GM19240 (cell line): ENCODE measurements around the gene PSG1.
"Not testable (repeated sequence)": the region's sequence is repeated elsewhere in the genome, so short reads cannot be mapped to it uniquely, and the experiment has no call there.

ENCODE experiments used
- DNase-seq: peaks from one replicate; pipeline ENCODE4 v3.0.0; 2011; ENCODE audit warnings: low spot score; ENCODE audit not compliant: insufficient read length

PSG1 gene

DNA sequence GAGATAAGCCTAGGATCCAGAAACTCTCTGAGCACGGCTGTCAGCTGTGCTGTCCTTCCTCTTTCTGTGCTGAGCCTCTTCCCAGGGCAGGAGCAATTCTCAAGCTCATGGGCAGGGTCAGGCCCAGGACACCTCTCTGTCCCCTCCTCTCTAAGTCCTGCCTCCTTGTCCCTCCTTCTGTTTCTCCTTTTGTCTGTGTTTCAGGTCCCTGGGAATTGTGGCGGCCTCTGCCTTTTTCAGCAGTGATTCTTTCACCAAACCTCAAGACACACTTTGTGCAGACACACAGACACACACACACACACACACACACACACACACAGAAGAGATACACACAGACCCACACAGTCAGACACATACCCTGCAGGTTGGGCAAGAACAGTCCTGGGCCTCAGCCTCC lies at the start of gene PSG1:
PSG1 (minus strand) TSS at position 101 of the 400 bp plus-strand sequence. CDS start 132 bp downstream, outside the sequence.
- no peak for DNase-seq

DNA sequence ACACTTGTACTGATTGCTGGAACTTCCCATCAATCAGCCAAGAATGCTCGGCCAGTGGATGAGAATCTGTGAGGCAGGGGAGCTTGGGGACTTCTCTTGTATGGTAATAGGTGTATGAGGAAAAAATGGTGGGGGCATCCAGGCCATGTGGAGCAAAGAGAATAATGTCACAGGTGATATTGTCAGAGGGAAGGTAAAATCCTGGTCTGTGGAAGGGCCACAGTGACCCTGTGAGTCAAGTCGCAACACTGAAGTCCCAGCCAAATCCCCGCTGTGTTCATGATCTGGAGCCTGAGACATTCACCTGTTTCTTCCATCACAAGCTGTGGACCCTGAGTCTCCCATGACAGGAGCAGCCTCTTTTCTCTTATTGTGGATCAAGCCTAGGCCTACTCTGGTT lies 49.4 kb upstream of the PSG1 start:
- DNase-seq, result no peak

DNA sequence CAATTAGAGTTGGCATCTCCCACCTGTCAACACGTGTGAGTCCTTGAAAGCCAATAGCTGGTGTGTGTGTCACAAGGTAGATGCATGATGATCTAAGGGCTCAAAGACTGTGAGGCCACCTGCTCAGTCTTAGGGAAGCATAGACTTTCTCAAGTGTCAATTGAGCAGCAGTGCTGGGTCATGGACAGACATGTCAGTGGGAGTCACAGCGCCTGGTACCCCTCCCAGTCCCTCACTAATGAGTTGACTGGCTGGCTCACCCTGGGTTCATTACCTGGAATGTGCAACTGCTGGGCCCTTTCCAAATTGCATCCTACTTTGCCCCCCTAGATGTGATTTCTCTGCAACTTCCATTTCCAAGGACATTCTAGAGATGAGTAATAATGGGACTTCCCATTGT lies 47.3 kb upstream of the PSG1 start:
- no peak for DNase-seq

DNA sequence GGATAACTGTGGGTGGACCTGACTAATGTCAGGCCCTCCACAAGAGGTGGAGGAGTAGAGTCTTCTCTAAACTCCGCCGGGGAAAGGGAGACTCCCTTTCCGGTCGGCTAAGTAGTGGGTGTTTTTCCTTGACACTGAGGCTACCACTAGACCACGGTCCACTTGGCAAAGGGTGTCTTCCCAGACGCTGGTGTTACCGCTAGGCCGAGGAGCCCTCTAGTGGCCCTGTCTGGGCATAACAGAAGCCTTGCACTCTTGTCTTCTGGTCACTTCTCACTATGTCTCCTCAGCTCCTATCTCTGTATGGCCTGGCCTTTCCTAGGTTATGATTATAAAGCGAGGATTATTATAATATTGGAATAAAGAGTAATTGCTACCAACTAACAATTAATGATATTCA lies 43.6 kb upstream of the PSG1 start:
- DNase-seq, result not testable (repeated sequence)

DNA sequence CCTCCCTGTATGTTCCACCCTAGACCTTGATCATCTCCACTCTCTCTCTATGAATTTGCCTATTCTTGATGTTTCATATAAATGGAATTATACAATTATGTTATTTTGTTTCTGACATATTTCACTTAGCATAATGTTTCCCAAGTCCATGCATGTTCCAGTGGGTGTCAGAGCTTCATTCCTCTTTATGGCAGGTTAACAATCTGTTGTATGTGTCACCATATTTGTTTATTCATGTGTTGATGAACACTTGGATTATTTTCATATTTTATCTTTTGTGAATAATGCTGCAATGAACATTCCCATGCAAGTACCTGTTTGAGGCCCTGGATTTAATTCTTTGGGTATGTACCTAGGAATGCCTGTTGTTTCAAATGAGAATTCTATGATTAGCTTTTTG lies 41.5 kb upstream of the PSG1 start:
- not testable (repeated sequence) for DNase-seq

DNA sequence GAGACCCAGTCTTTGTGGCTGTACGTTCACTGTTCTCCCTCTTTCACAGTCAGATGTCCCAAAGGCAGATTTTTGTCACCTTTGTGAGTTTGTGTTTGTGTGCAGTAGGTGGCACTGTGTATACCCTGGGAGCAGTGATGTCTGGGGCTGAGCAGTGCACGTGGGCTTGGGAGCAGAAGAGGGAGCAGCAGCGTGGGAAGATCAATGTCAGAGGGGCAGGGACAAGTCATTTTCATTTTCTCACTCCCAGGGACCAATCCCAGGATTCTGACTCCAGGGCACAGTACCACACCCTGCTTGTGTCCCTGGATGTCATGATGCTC lies 40.2 kb upstream of the PSG1 start:
- DNase-seq, result no peak

DNA sequence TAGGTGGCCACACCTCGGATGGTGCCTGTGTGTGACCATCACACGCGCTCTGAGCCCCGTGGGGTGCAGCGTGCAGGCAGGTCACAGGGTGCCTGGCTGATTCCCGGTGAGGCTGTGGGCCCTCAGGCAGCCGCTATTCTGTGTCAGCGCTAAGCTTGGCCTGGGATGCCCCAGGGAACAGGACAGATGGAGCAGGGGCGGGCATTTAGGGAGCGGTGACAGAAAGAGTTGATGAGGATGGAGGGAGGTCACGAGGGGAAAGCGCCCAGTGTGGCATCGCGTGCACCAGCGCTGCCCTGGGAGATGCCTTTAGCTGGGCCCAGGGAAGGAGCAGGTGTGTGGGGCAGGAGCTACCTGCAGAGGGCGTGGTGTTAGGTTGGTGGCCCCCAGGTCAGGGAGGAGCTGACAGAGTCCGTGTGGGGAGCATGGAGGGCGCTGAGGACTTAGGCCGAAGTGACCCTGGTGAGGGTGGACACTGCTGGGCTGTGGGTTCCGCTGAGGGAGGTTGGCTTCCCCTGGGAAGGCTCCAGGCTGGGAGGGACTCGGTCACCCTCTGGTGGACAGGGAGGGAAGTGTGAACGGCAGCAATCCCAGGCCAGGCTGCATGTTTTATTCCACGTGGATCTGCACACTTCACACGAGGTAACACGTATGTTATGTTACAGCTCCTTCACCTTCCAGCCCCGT lies 39.7 kb upstream of the PSG1 start:
- not testable (repeated sequence) for DNase-seq

DNA sequence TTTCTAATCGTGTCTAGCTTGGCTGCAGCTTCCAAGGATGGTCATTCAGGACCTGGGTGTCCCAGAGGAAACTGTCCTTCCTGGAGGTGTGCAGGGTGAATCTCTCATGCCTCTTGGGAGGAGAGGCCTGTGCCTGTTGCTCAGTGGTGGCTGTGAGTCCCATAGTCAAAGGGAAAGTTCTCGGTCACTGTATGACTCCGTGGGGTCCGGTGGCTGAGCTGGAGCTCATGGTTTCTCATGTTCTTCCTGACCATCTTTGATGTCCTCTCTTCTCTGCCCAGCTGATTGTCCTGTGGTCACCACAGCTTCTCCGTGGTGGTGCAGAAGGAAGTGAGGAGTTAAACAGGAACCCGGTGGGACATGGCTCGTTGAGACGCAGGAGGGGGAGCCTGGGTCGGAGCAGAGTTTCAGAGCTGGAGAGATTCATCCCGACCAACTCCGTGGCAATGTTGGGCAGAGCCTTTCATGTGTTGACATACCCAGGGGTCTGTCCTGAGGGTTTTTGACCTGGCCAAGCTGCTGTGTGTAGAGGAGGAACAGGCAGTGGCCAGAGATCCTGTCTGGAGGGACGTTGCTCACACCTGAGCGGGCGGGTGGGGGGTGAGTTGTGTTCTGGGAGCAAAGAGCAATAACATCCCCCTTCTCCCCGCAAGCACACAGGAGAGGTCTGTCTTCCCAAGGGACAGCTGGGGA lies 39.0 kb upstream of the PSG1 start:
- not testable (repeated sequence) for DNase-seq

DNA sequence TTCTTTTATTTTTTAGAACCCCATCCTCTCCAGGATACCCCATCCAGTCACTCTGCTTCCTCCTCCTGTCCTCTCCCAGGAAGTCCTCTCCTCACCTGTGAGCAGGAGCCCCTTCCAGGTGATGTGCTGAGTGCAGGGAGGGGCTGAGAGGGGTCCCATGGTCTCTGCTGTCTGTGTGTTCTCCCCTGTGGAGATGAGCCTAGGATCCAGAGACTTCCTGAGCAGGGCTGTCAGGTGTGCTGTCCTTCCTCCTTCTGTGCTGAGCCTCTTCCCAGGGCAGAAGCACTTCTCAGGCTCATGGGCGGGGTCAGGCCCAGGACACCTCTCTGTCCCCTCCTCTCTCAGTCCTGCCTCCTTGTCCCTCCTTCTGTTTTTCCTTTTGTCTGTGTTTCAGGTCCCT lies 38.1 kb upstream of the PSG1 start, which contains the start of gene PSG6:
PSG6 (minus strand) TSS at position 261 of the 400 bp plus-strand sequence; CDS start at position 159, 102 bp downstream.
- not testable (repeated sequence) for DNase-seq

DNA sequence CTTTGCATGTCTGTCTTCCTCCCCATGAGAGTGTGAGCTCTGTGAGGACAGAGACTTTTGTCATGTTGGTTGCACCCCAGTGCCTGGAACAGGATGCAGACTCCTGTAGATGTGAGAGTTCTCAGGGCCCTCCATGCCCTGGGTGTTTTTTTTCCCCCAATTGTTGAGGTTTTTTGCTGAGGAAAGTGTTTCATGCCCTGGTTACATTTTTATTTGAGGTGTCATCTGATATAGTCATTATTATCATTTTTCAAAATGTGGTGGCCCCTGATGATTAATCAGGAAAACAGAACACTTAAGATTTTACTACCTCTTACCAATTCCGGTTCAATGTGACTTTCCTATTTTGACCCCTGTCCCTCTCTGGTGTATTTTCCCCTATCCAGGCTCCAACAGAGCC lies 37.4 kb upstream of the PSG1 start:
- not testable (repeated sequence) for DNase-seq

DNA sequence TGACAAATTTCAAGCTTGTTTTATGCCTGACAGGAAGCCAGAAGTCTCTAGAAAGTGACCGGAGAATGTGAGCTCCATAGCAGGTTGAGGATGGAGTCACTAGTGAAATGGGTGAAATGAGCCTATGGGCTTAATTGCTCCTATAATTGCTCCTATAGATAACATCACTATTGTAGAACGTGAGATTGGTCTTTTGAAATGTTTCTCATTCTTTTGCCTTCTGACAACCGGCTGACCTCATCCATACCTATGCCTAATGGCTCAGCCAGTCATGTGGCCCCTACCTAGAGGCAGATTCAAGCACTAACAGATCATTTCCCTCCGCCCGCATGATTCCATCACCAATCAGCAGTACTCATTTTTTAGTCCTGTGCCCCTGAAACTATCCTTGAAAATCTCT lies 34.0 kb upstream of the PSG1 start:
- DNase-seq, result not testable (repeated sequence)

DNA sequence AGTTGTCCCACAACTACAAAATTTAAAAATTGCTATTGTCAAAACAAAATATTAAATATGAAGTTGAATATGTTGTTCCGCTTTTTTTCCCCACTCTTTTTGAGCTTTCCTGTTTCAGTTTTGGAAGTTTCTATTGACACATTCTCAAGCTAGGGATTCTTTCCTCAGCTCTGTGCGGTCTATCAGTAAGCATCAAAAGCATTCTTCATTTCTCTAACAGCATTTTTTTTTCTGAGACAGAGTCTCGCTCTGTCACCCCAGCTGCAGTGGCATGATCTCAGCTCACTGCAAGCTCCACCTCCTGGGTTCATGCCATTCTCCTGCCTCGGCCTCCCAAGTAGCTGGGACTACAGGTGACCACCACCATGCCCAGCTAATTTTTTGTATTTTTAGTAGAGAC lies 33.4 kb upstream of the PSG1 start:
- DNase-seq, result not testable (repeated sequence)

DNA sequence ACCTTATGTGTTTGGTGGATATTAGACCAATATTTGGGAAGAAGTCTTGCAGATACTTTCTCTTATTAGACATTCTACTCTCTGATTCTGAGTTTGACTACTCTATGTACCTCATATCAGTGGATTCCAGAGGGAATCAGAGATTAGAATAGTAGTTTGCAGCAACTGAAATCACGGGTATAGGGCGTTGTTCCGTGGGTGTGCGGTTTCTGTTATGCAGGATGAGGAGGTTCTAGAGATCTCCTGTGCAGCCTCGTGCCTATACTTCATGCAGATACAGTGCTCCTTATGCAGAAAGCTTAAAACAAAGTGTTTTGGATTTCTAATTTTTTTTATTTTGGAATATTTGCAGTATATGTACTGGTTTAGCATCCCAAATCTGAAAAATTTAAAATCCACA lies 32.2 kb upstream of the PSG1 start:
- DNase-seq, result not testable (repeated sequence)

DNA sequence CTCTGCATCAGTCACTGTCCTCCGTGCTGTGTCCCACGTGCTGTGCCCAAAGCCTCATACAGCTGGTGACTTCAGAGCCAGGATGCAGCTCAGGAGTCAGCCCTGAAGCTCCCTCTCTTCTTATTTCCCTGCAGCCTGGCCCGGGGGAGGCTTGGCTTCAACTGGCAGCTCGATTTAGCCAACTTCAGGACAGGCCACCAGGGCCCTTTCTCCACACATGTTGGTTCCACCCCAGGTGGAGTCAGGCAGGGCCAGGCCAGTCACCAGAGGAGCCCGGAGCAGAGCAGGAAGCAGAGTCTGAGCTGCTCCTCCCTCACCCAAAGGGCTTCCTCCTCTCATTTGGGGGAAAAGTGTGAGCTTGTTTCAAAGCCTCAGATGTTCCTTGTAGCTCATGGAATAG lies 26.6 kb upstream of the PSG1 start:
- not testable (repeated sequence) for DNase-seq

DNA sequence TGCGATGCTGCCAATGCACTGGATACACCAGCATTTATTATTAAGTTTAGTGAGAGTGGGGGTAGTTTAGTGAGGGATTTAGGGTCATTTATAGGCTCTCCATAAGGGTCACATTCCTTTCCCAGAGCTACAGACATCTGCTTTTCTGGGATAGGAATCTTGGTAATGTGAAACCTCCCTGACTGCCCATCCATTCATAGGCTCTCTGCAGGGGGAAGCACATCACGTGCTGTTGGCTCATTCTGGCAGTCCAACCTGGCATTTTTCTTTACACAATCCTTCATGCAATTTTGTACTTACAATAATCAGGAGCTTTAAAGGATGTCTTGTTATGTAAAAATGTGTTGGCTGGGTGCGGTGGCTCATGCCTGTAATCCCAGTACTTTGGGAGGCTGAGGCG lies 21.0 kb upstream of the PSG1 start:
- DNase-seq, result not testable (repeated sequence)

DNA sequence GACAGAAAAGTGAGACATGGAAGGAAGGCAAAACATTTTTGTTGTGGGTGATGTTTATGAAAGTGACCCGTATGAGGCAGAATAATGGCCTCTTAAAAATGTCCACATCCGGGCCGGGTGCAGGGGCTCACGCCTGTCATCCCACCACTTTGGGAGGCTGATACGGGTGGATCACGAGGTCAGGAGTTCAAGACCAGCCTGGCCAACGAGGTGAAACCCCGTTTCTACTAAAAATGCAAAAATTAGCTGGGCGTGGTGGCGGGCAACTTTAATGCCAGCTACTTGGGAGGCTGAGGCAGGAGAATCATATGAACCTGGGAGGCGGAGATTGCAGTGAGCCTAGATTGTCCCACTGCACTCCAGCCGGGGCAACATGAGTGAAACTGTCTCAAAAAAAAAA lies 20.2 kb upstream of the PSG1 start:
- not testable (repeated sequence) for DNase-seq

DNA sequence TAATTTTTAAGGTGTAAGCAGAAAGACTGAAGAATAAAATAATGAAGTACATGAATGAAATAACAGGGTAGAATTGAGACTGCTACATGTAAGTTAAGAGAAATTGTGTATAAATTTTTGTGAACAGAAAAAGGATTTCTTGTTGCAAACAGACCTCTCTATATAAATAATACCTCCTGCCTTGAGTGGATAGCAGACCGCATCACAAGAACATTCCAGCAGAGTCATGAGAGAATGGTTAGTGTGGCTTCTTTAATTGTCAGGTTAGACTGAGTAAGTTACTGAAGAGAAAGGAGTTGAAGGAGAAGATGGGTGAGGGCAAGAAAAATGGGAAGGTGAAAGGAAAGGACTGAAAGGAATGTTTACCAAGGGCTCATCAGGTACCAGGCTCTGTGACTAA lies 19.6 kb upstream of the PSG1 start:
- not testable (repeated sequence) for DNase-seq

DNA sequence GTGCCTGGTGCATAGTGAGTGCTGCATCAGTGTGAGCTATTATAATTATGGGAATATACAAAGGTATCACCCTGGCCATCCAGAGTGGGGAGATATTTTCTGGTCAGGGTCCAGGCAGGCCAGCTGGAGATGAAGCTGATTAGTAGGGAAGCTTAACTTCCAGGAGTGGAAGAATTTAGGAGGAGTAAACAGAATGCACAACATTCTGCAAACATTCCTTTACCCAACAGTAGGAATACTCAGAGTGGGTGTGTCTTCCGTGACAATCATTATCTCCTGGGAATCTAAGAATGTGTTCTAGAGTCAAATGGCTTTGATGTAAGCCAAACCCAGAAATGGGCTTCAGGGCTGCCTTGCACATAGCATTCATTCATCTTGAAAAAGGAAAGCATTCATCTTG lies 19.1 kb upstream of the PSG1 start:
- not testable (repeated sequence) for DNase-seq

DNA sequence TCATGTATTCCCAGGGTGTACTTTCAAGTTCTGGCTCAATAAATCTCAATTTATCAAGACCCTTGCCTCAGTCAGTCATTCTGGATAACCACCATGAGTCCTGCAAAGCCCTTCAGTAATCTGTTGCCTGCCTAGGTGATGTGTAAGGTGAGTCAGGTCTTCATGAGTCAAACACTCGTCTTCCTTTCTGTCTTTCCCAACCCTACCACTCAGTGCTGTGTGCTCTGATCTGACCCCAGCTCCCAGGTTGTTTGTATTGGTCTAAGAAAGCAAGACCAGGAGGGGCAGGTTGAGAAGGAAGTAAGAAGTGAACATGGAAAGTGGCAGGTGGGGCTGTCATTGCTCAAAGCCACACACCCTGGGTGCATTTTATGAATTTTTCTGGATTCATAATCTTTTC lies 18.2 kb upstream of the PSG1 start:
- not testable (repeated sequence) for DNase-seq

DNA sequence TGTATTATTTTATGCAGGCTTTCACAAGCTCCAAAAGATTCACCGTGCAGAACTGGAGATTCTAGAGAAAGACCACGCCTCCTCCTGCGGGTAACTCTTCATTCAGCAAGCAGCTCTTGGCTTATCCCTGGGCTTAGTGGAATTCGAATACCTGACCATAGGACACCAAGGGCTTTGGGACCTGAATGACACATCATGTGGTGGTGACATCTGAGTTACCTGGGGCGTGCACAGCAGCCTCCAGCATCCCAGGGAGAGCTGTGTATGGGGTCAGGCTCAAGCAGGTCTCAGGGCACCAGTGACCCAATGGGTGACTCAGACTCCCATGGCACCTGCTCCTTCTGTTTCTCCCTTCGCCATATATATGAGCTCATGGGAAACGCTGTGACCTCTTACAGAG lies 10.9 kb upstream of the PSG1 start:
- not testable (repeated sequence) for DNase-seq

DNA sequence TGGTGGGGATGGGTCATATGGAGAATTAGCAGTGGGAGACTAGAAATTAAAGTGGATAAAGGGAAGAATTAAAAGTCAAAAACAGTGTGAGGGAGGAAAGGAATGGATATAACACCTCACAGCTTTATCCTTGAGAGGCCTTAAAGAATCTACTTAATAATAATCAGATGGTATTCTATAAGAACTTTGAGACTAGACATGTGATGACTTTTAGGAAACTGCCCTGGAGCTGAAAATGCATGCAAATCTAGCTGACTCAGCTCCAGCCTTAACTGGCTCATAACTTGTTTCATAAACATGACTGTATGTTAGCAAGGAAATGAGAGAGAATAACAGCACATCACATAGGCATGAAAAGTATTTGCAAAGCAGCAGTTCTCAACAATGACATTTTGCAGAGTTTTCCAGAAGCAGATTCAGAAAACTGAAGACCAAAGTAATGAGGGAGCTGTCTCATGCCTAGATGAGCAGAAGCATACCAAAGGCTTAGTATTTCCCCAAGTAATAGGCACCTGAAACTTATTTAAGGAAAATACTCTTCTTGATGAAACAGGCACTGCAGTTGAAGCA lies 8.4 kb upstream of the PSG1 start:
- DNase-seq, result not testable (repeated sequence)

DNA sequence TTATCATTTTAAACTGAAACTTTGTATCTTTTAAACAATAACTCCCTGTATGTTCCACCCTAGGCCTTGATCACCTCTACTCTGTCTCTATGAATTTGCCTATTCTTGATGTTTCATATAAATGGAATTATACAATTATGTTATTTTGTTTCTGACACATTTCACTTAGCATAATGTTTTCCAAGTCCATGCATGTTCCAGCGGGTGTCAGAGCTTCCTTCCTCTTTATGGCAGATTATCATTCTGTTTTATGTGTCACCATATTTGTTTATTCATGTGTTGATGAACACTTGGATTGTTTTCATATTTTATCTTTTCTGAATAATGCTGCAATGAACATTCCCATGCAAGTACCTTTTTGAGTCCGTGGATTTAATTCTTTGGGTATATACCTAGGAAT lies 3.2 kb upstream of the PSG1 start:
- DNase-seq, result not testable (repeated sequence)

DNA sequence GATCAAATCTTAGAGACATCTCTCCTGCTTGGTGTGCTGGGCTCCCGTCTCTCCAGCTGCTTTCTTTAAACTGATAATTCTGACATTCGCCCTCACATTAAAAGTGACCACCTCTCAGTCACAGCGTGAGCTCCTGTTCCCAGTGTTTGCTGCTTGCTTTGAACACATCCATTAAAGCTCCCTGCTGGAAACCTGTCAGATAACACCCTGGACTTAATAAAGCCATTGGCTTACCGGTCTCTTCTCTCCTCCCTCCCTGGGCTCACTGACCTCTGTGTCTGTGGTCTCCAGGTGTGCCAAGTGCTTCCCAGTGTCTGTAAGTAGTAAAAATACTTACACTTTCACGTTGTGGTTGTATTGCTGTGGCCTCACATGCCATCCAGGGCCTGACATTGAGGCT lies 2.5 kb upstream of the PSG1 start:
- not testable (repeated sequence) for DNase-seq
